ENCODE results near the gene DLEC1. TPM values are rescaled to one million over a fixed set of nuclear protein-coding genes. Genes with fewer than 3 reads are reported as not detected.

DLEC1 gene
- total and polyA plus RNA-seq, 2 of the 4 experiments (the other 2 are of a cell fraction) = 0.03 TPM; not detected in 1

DNA sequence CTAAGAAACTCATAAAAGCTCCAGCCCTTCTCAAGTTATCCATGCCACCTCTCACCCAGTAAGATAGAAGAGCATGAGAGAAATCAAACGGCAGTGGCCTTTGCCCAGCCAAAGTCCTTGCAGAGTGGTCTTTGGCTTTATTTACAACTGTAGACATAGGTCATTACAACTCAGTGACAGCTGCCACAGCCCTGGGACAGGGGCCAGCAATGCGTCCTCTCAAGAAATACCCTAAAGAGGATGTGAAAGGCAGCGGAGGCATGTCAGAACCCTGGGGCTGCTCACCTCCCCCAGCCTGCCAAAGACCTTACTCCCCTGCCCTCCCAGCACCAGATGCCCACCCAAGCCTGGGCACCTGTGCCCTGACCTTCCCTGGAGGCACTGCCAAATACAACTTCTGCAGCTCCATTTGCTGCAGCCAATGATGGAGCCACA is 91.6 kb downstream of the DLEC1 start:
- H3K9me3 ChIP-seq (ENCODE audit: control insufficient read depth, insufficient read depth, low read length) = no peaks in the 10 kb centered on the region
- no peak overlapping the region for H2AK9ac ChIP-seq (replicated peaks; ENCODE audit: low read depth, low read length, poor library complexity)
- no peaks in the 10 kb centered on the region for H3K4me1 ChIP-seq (ENCODE audit: control insufficient read depth, insufficient read depth, low read length)
- peaks cover 69% of the 10 kb centered on the region for H3K36me3 ChIP-seq (ENCODE audit: control insufficient read depth, insufficient read depth, low read length)
- in situ Hi-C loops (cut with MboI; ENCODE audit: low sequenced_read_pairs) = loop anchor here (10.0 kb wide), 1 partner anchor 354 kb away; no protein-coding TSS in a partner anchor
- no peak overlapping the region for H4K5ac ChIP-seq (ENCODE audit: low read depth, low read length)
- H2BK20ac ChIP-seq (ENCODE audit: low read depth, low read length) = no peak overlapping the region
- H3K79me1 ChIP-seq (ENCODE audit: low read depth in 1 of 2, low read length in 2 of 2) = peaks cover 7 to 44% of the 10 kb centered on the region in 2 experiments; a peak in 3 of 4 replicates
- H3K27ac ChIP-seq (ENCODE audit: insufficient read depth, low read length) = no peak overlapping the region
- H3K14ac ChIP-seq (replicated peaks; ENCODE audit: low read depth, low read length) = no peak overlapping the region
- dilution Hi-C loops (cut with HindIII; ENCODE audit: low sequenced_read_pairs, unreplicated experiment) = no loop called here
- no peaks in the 10 kb centered on the region for H3K27me3 ChIP-seq (ENCODE audit: control insufficient read depth, insufficient read depth, low read length)
- no peak overlapping the region for H3K18ac ChIP-seq (ENCODE audit: low read depth, low read length)
- H3K23ac ChIP-seq (ENCODE audit: low read depth, low read length) = no peak overlapping the region
- H4K91ac ChIP-seq (ENCODE audit: insufficient read depth, low read depth, low read length) = no peak overlapping the region
- no peak overlapping the region for H2BK120ac ChIP-seq (ENCODE audit: low read depth, low read length)
- no peak overlapping the region for H2AK5ac ChIP-seq (ENCODE audit: low read depth, low read length)
- H3K56ac ChIP-seq (ENCODE audit: extremely low read depth, insufficient read depth, low read length) = no peak overlapping the region
- ATAC-seq (ENCODE audit: low read depth) (no peak), DNase-seq (no peak)
- H3K4me3 ChIP-seq (ENCODE audit: insufficient read depth, low read depth, low read length) = no peak overlapping the region
- H3K9me1 ChIP-seq (ENCODE audit: insufficient read depth, low read length) = 0 out of 2 replicates have a peak, but pooled peaks cover 4% of the 10 kb centered on the region
- intact Hi-C loops (cut with micrococcal nuclease) = no loop called here
- 100% methylated on average over 2 of the region's 3 CpGs; no CpG with 5 or more reads in 1 of the 2 experiments for WGBS, 2 experiments (ENCODE audit: extremely low coverage in 2 of 2, insufficient read length in 1 of 2)
- no peak overlapping the region for H3K4me2 ChIP-seq (ENCODE audit: low read depth, low read length)
- no peak overlapping the region for H2BK5ac ChIP-seq (ENCODE audit: low read depth, low read length, poor library complexity, severe bottlenecking)
- POLR2A ChIA-PET (ENCODE audit: unreplicated experiment) = no interaction called here
- no peak overlapping the region for H3K9ac ChIP-seq (ENCODE audit: low read depth, low read length)
- BruUV-seq (replicated peaks) = no TSS peak
- H2BK15ac ChIP-seq (ENCODE audit: low read depth, low read length) = no peak overlapping the region
- CTCF ChIA-PET = interaction anchor here (1.1 kb wide), 1 partner anchor 167 kb away, joined by 4 read pairs; no protein-coding TSS in a partner anchor
- no peak overlapping the region for H3K4ac ChIP-seq (ENCODE audit: low read depth, low read length)
- TF ChIP-seq CHD1 (IDR thresholded peaks at IDR 0.05; ENCODE audit: low read depth, low read length) (no peak), RFX5 (IDR thresholded peaks at IDR 0.05; ENCODE audit: low read depth, low read length) (no peak), RCOR1 (IDR thresholded peaks at IDR 0.05; ENCODE audit: insufficient replicate concordance, low read length) (no peak), FOS (IDR thresholded peaks at IDR 0.05; ENCODE audit: low read depth, low read length) (no peak), BHLHE40 (IDR thresholded peaks at IDR 0.05; ENCODE audit: low read depth, low read length) (no peak), NFE2L2 (IDR thresholded peaks at IDR 0.05; ENCODE audit: low read depth, low read length) (no peak), MAZ (IDR thresholded peaks at IDR 0.05; ENCODE audit: borderline replicate concordance, low read depth, low read length) (no peak), POLR2A (IDR thresholded peaks at IDR 0.05; ENCODE audit: low read depth, low read length) (no peak), SMC3 (IDR thresholded peaks at IDR 0.05; ENCODE audit: low read depth, low read length) (no peak), CEBPB (IDR thresholded peaks at IDR 0.05; ENCODE audit: low read depth, low read length) (no peak), RAD21 (IDR thresholded peaks at IDR 0.05; ENCODE audit: low read length) (no peak), MAFK (IDR thresholded peaks at IDR 0.05; ENCODE audit: low read depth, low read length) (no peak), MXI1 (IDR thresholded peaks at IDR 0.05; ENCODE audit: borderline replicate concordance, low read depth, low read length) (no peak)
- TF ChIP-seq, protein P1, sequence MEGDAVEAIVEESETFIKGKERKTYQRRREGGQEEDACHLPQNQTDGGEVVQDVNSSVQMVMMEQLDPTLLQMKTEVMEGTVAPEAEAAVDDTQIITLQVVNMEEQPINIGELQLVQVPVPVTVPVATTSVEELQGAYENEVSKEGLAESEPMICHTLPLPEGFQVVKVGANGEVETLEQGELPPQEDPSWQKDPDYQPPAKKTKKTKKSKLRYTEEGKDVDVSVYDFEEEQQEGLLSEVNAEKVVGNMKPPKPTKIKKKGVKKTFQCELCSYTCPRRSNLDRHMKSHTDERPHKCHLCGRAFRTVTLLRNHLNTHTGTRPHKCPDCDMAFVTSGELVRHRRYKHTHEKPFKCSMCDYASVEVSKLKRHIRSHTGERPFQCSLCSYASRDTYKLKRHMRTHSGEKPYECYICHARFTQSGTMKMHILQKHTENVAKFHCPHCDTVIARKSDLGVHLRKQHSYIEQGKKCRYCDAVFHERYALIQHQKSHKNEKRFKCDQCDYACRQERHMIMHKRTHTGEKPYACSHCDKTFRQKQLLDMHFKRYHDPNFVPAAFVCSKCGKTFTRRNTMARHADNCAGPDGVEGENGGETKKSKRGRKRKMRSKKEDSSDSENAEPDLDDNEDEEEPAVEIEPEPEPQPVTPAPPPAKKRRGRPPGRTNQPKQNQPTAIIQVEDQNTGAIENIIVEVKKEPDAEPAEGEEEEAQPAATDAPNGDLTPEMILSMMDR (conservative IDR thresholded peaks at IDR 0.05; ENCODE audit: low read depth, low read length) = no peak
- TF ChIP-seq, protein P2, sequence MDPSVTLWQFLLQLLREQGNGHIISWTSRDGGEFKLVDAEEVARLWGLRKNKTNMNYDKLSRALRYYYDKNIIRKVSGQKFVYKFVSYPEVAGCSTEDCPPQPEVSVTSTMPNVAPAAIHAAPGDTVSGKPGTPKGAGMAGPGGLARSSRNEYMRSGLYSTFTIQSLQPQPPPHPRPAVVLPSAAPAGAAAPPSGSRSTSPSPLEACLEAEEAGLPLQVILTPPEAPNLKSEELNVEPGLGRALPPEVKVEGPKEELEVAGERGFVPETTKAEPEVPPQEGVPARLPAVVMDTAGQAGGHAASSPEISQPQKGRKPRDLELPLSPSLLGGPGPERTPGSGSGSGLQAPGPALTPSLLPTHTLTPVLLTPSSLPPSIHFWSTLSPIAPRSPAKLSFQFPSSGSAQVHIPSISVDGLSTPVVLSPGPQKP (IDR thresholded peaks at IDR 0.05; ENCODE audit: borderline replicate concordance, low read depth, low read length) = no peak
- TF ChIP-seq, protein P3, sequence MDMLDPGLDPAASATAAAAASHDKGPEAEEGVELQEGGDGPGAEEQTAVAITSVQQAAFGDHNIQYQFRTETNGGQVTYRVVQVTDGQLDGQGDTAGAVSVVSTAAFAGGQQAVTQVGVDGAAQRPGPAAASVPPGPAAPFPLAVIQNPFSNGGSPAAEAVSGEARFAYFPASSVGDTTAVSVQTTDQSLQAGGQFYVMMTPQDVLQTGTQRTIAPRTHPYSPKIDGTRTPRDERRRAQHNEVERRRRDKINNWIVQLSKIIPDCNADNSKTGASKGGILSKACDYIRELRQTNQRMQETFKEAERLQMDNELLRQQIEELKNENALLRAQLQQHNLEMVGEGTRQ (IDR thresholded peaks at IDR 0.05; ENCODE audit: low read depth, low read length) = no peak
- no peak overlapping the region for H2AFZ ChIP-seq (replicated peaks; ENCODE audit: low read length, poor library complexity)
- 0 out of 2 replicates have a peak, but pooled peaks cover 5% of the 10 kb centered on the region for H4K20me1 ChIP-seq (ENCODE audit: insufficient read depth, low read length)
- no peak overlapping the region for H4K8ac ChIP-seq (ENCODE audit: low read depth in 2 of 2, low read length in 2 of 2)
